CD4-positive, alpha-beta T cell (primary cell): ENCODE measurements around the gene MIP. TPM values are rescaled to one million over a fixed set of nuclear protein-coding genes. Genes with fewer than 3 reads are reported as not detected.

Experiments used
- ATAC-seq: fragments of 200-7000 bp; cut with Tn5 transposase; one replicate; pipeline ENCODE4 v1.10.0; 2022; ENCODE audit warnings: mild to moderate bottlenecking; ENCODE audit not compliant: poor library complexity
- CTCF ChIA-PET: fragments of 350-600 bp; sonication (Branson Sonifier 250); formaldehyde crosslinking; loops from one replicate; lab custom pipeline; 2021; ENCODE audit warnings: antibody characterized with exemption, inconsistent platforms; lab: Charles Lee
- POLR2A ChIA-PET: fragments of 350-600 bp; sonication (Branson Sonifier 250); formaldehyde crosslinking; loops from one replicate; lab custom pipeline; 2021; ENCODE audit warnings: antibody characterized with exemption, inconsistent platforms; lab: Charles Lee
- DNase-seq, 14 experiments: peaks; one replicate each; pipeline ENCODE4 v3.0.0-alpha.2; 2013 to 2020; ENCODE audit warnings: mixed read lengths in 2 of 14
- H3K27ac ChIP-seq, 2 donors: one replicate each; pipeline versions ENCODE4 v1.5.1 to v1.7.0; 2013; ENCODE audit warnings: low read length in 2 of 2, low read depth in 1 of 2, mild to moderate bottlenecking in 1 of 2
- H3K27me3 ChIP-seq, 2 experiments: 1 replicate in 1 of 2; 2 replicates in 1 of 2; pipeline versions ENCODE4 v1.6.1 to v1.7.0; 2013; ENCODE audit warnings: low read length in 2 of 2, control low read depth in 1 of 2, mild to moderate bottlenecking in 1 of 2, moderate library complexity in 1 of 2; ENCODE audit not compliant: insufficient read depth in 2 of 2, control insufficient read depth in 1 of 2
- H3K36me3 ChIP-seq: one replicate; pipeline ENCODE4 v1.6.1; 2013; ENCODE audit warnings: low read length, control low read depth; ENCODE audit not compliant: insufficient read depth
- H3K4me1 ChIP-seq: one replicate; pipeline ENCODE4 v1.6.1; 2013; ENCODE audit warnings: low read length, control low read depth; ENCODE audit not compliant: insufficient read depth
- H3K4me3 ChIP-seq: one replicate; pipeline ENCODE4 v1.5.1; 2013; ENCODE audit warnings: mild to moderate bottlenecking, low read length, moderate library complexity
- H3K9me3 ChIP-seq, 2 experiments: 1 replicate in 1 of 2; 2 replicates in 1 of 2; pipeline versions ENCODE4 v1.6.1 to v1.7.0; 2013; ENCODE audit warnings: low read length in 2 of 2, mild to moderate bottlenecking in 2 of 2, control low read depth in 1 of 2, moderate library complexity in 1 of 2; ENCODE audit not compliant: control insufficient read depth in 1 of 2, insufficient read depth in 1 of 2
- H3K27ac Mint-ChIP-seq: one replicate; pipeline ENCODE4 v1.8.0; 2020; ENCODE audit warnings: mixed read lengths
- H3K27me3 Mint-ChIP-seq: one replicate; pipeline ENCODE4 v1.8.0; 2021; ENCODE audit warnings: mixed read lengths
- H3K36me3 Mint-ChIP-seq: one replicate; pipeline ENCODE4 v1.8.0; 2021; ENCODE audit warnings: low read depth, mixed read lengths
- H3K4me1 Mint-ChIP-seq: one replicate; pipeline ENCODE4 v1.8.0; 2021; ENCODE audit warnings: low read depth, mixed read lengths
- H3K4me3 Mint-ChIP-seq: one replicate; pipeline ENCODE4 v1.8.0; 2020; ENCODE audit warnings: mild to moderate bottlenecking, mixed read lengths
- H3K9me3 Mint-ChIP-seq: one replicate; pipeline ENCODE4 v1.8.0; 2020; ENCODE audit warnings: mixed read lengths
- intact Hi-C, 2 experiments: fragments of 100-400 bp; cut with DNase I in 1 of 2; cut with micrococcal nuclease in 1 of 2; formaldehyde crosslinking; loops; one replicate each; pipeline versions ENCODE4 v1.15.1 to v1.9.0; 2023 to 2025; cut with DNase I, micrococcal nuclease
- total RNA-seq, 174 experiments: library from RNA in 2 of 174; stranded (reverse) in 2 of 174; gene quantifications; one replicate each; pipeline ENCODE4 v1.2.3 and lab custom pipeline; 2021 to 2026
- TF ChIP-seq, protein P1 (sequence below): fragments of 200-600 bp; IDR thresholded peaks from one replicate; pipeline ENCODE4 v1.8.0; 2022; ENCODE audit warnings: antibody characterized with exemption, mild to moderate bottlenecking

Gene MIP
- total RNA-seq, 2 experiments from 2014 or later, result not detected

DNA sequence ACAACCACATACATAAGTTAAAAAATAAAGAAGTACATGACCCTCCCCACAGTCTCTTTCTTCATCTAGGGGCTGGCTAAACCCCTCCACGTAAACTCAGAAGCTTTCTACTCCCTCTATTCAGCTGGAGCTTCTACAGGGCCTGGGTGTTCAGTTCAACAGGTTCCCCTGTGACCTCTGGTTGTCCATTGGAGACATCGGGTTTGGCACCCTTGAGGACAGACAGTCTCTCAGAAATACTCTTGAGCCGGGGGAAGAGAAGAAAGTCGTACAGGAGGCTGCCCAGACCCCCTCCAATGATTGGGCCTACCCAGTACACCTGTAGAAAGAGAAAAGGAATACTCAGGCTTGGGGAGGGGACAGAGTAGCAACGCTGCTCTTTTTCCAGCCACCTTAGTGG is 3.3 kb downstream of the MIP start:
- no peaks in the 10 kb centered on the region for H3K27me3 ChIP-seq
- Mint-ChIP-seq H3K27ac (no peak overlapping the region), H3K4me3 (no peak overlapping the region)

GRCh38 chr12:56450241-56450640 is 4.2 kb downstream of the MIP start:
- ATAC-seq (no peak), DNase-seq (no peak)
- intact Hi-C loops, result no loop called here
- POLR2A ChIA-PET, result interaction anchor here (1.0 to 2.8 kb wide), 4 partner anchors 11 to 275 kb away, joined by 3 to 42 read pairs (median 9); partner anchors contain the start of genes IL23A, NACA and STAT2
- H3K4me1 ChIP-seq, result peaks cover 12% of the 10 kb centered on the region
- H3K4me1 Mint-ChIP-seq, result peaks cover 21% of the 10 kb centered on the region
- CTCF ChIA-PET, result no interaction called here
- H3K27ac Mint-ChIP-seq, result peak overlapping the region; percentile 92
- TF ChIP-seq, protein P1, sequence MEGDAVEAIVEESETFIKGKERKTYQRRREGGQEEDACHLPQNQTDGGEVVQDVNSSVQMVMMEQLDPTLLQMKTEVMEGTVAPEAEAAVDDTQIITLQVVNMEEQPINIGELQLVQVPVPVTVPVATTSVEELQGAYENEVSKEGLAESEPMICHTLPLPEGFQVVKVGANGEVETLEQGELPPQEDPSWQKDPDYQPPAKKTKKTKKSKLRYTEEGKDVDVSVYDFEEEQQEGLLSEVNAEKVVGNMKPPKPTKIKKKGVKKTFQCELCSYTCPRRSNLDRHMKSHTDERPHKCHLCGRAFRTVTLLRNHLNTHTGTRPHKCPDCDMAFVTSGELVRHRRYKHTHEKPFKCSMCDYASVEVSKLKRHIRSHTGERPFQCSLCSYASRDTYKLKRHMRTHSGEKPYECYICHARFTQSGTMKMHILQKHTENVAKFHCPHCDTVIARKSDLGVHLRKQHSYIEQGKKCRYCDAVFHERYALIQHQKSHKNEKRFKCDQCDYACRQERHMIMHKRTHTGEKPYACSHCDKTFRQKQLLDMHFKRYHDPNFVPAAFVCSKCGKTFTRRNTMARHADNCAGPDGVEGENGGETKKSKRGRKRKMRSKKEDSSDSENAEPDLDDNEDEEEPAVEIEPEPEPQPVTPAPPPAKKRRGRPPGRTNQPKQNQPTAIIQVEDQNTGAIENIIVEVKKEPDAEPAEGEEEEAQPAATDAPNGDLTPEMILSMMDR, result no peak
- H3K36me3 Mint-ChIP-seq, result peaks cover 5% of the 10 kb centered on the region
- no peaks in the 10 kb centered on the region for H3K9me3 ChIP-seq
- no peak overlapping the region for H3K4me3 ChIP-seq
- H3K9me3 Mint-ChIP-seq, result no peaks in the 10 kb centered on the region
- H3K36me3 ChIP-seq, result no peaks in the 10 kb centered on the region
- no peaks in the 10 kb centered on the region for H3K27me3 Mint-ChIP-seq
- H3K27ac ChIP-seq, result no peak overlapping the region
- H3K4me3 Mint-ChIP-seq, result peak overlapping the region; percentile 93
- H3K27me3 ChIP-seq, result no peaks in the 10 kb centered on the region

More for the DNA sequence above, 3.3 kb downstream of the MIP start:
- no peak for ATAC-seq
- Histone ChIP-seq H3K4me1 (peaks cover 12% of the 10 kb centered on the region), H3K36me3 (no peaks in the 10 kb centered on the region), H3K4me3 (no peak overlapping the region), H3K9me3 (no peaks in the 10 kb centered on the region), H3K27ac (no peak overlapping the region)
- POLR2A ChIA-PET, result no interaction called here
- Mint-ChIP-seq H3K36me3 (peaks cover 5% of the 10 kb centered on the region), H3K9me3 (no peaks in the 10 kb centered on the region), H3K4me1 (peaks cover 21% of the 10 kb centered on the region), H3K27me3 (no peaks in the 10 kb centered on the region)
- TF ChIP-seq, protein P1, result no peak
- DNase-seq, result no peak
- intact Hi-C loops, result no loop called here
- CTCF ChIA-PET, result no interaction called here

GRCh38 chr12:56449622-56449984 is 4.9 kb downstream of the MIP start:
- intact Hi-C loops, result no loop called here
- no peaks in the 10 kb centered on the region for H3K9me3 Mint-ChIP-seq
- Histone ChIP-seq H3K4me3 (peak overlapping the region; percentile 70), H3K27me3 (no peaks in the 10 kb centered on the region), H3K9me3 (no peaks in the 10 kb centered on the region), H3K4me1 (peaks cover 12% of the 10 kb centered on the region), H3K27ac (peak overlapping the region; percentile 25 to 77), H3K36me3 (no peaks in the 10 kb centered on the region)
- peaks cover 5% of the 10 kb centered on the region for H3K36me3 Mint-ChIP-seq
- peak overlapping the region; percentile 92 for H3K27ac Mint-ChIP-seq
- H3K27me3 Mint-ChIP-seq, result no peaks in the 10 kb centered on the region
- DNase-seq, result no peak
- ChIA-PET POLR2A (interaction anchor here (0.6 to 2.8 kb wide), 23 partner anchors 11 to 831 kb away, joined by 3 to 42 read pairs (median 4); partner anchors contain the start of genes CNPY2, COQ10A, CS and GLS2), CTCF (interaction anchor here (0.9 to 1.5 kb wide), 4 partner anchors 11 to 260 kb away, joined by 3 to 6 read pairs (median 3); partner anchors contain the start of gene SMARCC2)
- H3K4me3 Mint-ChIP-seq, result peak overlapping the region; percentile 93
- peaks cover 21% of the 10 kb centered on the region for H3K4me1 Mint-ChIP-seq
- TF ChIP-seq, protein P1, result no peak
- no peak for ATAC-seq
